ENCODE data around the gene POTEC.
"Not testable (repeated sequence)": the region's sequence is repeated elsewhere in the genome, so short reads cannot be mapped to it uniquely, and the experiment has no call there.

POTEC gene

DNA sequence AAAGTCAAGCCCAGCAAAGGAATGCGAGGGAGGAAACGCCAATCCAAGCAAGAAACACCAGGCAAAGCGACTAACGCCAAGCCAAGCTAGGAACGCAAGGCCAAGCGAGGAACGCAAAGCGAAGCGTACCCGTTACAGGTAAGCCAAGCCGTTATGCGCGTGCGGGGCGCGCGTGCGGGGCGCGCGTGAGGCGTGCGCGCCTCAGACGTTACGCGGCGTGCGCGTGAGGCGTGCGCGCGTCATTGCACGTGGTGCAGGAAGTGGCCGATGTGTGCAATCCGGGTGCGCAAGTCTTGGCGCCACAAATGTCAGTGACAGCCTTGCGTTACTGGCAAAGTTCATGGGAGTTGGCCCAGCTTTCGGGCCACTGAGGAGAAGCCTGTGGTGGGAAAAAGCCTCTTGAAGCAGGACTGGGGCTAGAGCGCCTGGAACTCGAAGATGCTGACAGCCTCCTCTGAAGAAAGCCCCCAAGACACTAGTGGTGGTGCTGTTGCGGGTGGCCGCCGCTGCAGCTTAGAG is at the start of gene POTEC:
TSS of gene POTEC (minus strand) at position 155 of the 519 bp plus-strand sequence. CDS start 454 bp downstream, outside the sequence.
- not testable (repeated sequence) for DNase-seq

DNA sequence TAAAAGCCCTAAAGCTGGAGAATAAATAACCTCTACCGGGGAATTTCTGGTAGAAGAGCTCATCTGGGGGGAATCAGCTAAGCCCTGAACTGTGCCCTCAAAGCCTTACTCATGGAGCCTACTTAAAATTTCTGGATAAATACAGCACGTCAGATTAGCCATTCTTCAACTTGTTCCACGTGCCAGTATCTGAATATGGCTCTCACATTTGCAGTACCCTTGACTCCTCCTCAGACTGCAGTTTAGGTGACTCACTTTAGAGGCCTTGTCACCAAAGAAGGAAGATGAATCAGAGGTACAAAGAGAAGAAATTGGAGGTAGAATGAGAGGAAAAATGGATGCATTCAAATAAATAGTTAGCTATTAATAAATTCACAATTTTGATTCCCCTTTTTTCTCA is 34.6 kb upstream of the POTEC start:
- DNase-seq = no peak

- not testable (repeated sequence) for DNase-seq
These were observed 16.1 kb upstream of the POTEC start for GRCh38 chr18:14559502-14559901.

GRCh38 chr18:14531659-14532058 is 11.7 kb downstream of the POTEC start:
- not testable (repeated sequence) for DNase-seq

DNA sequence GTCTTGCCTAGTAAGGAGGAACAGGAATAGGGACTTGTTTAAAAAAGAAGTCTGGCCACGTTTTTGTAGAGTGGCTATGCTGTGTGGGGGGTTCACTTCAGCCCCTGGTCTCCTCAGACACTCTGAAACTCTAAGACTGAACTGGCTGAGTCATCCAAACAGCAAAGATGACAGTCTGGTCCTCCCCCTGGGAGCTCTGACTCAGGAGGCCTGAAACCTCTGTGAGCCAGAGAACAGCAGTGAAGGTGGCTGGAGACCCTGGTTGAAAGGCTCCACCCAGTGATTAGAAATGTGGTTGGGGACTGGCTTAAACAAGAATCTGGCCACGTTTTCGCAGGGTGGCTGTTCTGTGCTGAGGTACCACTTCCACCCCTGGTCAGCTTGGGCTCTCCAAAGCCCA is 32.7 kb downstream of the POTEC start:
- DNase-seq = not testable (repeated sequence)

GRCh38 chr18:14503691-14504090 is 39.7 kb downstream of the POTEC start:
- DNase-seq = not testable (repeated sequence)

- not testable (repeated sequence) for DNase-seq
These were observed 41.5 kb downstream of the POTEC start for GRCh38 chr18:14501894-14502293.

DNA sequence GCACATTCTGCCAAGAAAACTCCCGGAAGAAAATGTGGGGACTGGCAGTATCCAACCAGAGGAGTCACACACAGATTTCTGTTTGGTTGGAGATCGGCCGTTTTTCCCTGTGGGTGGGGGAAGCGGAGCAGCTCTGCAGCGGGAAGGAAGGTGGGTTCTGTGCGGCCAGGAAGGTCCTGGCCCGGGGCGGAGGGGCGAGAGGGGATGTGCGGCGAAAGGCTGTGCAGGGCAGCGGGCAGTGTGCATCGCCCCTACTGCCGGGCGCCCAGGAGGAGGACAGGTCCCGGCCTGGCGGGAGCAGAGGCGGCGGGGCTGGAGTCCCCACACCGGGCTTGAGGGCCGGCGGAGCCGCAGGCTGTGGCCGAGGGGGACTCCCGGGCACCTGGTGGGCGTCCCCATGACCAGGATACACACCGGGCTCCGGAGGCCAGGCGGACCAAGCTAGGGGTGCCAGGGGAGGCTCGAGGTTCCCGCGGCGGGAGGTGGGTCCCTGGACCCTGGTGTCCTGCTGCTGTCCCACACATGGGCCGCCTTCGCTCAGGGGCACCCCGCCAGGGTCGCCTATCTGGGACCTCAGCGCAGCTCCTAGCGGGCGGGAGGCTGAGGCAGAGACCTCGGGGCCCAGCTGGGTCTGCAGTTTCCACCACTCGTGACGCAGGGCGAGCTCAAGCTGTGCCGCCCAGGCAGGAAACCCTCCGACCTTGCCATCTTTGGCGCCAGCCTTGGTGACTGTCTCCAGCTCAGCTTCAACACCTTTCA is 54.0 kb downstream of the POTEC start:
- not testable (repeated sequence) for DNase-seq

GRCh38 chr18:14488789-14489188 is 54.6 kb downstream of the POTEC start:
- not testable (repeated sequence) for DNase-seq

- not testable (repeated sequence) for DNase-seq
These were observed 56.3 kb downstream of the POTEC start for GRCh38 chr18:14486926-14487580.

- DNase-seq = not testable (repeated sequence)
These were observed 64.3 kb downstream of the POTEC start for GRCh38 chr18:14479076-14479475.

GRCh38 chr18:14475520-14475919 is 67.9 kb downstream of the POTEC start:
- not testable (repeated sequence) for DNase-seq

GRCh38 chr18:14474752-14475151 is 68.6 kb downstream of the POTEC start:
- DNase-seq = not testable (repeated sequence)

DNA sequence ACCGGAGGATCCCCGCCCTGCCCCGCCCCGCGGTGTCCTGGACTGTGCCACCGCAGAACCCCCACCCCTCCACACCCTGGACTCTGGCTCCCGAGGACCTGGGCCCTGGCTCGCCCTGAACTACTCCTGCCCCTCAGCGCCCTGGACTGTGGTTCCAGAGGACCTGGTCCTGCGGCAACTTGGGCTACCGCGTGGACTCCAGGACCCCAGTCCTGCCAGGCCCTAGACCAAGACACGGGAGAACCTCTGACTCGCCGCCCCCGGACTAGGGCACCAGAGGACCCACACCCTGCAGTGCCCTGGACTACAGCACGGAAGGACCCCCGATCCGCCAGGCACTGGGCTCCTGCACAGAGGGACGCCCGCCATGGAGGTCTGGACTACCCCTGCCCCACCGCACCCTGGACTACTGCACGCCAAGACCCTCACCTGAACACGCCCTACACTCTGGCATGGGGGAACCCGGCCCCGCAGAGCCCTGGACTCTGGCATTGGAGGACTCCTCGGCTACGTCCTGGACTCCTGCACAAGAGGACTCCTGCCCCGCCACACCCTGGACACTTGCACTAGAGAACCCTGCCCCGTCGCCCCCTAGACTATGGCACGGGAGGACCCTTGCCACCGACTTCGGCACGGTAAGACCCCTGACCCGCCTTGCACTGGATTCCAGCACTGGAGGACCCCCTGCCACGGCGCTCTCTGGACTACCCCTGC is 69.2 kb downstream of the POTEC start:
- DNase-seq = not testable (repeated sequence)

DNA sequence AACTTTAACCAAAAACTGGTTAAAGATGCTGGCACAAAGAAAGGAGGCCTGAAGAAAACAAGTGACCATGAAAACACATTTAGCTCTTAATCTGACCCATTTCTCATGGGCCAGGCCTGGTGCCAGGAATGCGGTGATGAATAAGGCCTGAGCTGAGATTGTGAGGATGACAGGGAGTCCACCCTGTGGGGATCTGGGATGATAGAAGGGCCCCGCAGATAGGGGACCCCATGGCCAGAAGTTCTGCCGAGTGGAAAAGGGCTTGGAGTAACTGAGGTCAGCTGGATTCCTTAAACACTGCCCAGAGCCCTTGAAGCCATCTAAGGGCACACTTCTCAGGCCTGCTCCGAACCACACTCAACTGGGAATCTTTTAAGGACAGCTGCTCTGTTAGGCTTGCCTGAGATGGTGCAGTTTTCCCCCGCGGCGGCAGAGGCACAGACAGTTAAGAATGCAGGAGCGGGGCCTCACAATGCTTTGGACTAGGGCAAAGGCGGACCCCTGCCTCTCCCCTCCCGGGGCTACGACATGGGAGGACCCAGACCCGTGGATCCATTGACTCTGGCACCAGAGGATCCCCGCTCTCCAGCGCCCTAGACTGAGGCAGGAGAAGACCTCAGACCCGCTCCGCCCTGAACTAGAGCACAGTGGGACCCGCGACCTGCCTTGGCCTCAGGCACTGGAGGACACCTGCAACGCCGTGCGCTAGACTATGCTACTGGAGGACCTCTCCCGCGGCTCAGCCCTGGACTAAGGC is 70.0 kb downstream of the POTEC start:
- not testable (repeated sequence) for DNase-seq

DNA sequence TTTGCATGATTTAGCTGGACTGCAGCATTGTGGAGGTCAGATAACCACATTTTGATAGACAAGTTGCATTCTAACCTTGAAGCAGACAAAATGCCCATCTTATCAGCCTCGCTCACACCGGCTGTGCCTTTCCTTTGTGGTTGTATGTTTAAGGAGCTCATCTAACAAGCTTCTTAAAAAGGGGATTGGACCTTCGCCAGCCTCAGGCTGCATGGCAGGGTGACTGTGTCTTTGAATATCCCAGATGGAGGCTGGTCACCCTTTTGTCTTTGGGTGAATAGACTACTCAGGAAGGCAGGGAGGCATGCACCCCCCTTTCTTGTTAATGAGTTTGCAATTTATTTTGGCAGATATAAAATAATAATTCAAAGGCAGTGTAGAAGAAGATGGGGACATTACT is 72.1 kb downstream of the POTEC start:
- DNase-seq = not testable (repeated sequence)

DNA sequence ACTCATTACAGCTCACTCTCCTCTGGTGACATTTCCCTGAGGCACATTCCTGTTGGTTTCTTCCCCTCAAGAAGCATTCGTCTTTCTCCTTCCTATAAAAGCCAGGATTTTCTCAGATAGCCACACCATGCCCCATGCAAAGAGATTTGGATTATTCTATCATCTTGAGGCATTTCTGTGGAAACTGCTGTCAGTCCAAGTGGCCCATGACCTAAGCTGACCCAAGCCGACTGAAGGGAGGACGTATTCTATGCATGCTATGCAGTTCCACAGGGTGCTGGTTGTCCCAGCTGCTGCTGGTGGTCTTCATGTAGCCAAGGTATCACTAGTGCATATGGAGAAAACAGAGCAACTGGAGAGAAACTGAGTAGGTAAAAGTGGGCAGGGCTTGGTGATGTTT is 73.0 kb downstream of the POTEC start:
- not testable (repeated sequence) for DNase-seq

DNA sequence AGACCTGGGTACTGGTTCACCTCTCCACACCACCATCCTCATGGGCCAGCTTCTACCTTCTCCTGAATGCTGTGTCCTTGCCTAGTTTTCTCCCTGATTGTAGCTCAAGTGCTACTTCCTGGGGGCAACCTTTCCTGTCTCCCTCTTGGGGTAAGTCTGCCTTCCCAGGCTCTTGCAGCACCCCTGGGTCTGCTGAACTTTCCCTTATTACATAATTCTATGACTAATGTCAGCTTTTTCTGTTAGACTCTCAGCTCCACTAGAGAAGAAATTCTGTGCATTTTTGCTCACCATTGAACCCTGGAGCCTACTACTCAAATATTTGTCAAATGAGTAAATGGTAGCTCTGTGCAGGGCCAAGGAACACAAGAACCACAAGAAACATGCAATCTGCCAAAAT is 73.4 kb downstream of the POTEC start:
- not testable (repeated sequence) for DNase-seq

DNA sequence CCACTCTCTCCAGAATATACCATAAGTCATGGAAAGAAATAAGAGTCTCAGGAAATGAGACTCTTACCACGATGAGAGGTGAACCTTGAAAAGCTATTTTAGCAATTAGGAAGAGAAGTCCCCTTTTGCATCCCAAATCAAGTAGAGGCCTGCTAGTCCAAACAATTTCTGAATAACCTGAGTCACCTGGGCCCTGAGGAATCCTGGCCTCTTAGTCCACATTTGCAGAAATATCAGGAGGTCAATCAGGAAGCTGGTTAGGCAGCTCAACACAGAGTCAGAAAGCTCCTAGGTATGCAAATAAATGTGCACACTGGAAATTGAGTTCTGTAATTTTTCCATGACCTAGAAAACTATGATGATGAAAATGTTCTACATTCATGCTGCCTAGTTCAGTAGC is 77.4 kb downstream of the POTEC start:
- DNase-seq = not testable (repeated sequence)
